ELR (cell line): ENCODE data around the gene HAUS2.
"Not testable (repeated sequence)": the region's sequence is repeated elsewhere in the genome, so short reads cannot be mapped to it uniquely, and the experiment has no call there.

ENCODE experiments used
- DNase-seq: peaks from one replicate; pipeline ENCODE4 v3.0.0-alpha.2; 2015; ENCODE audit warnings: low read depth

The HAUS2 gene

DNA sequence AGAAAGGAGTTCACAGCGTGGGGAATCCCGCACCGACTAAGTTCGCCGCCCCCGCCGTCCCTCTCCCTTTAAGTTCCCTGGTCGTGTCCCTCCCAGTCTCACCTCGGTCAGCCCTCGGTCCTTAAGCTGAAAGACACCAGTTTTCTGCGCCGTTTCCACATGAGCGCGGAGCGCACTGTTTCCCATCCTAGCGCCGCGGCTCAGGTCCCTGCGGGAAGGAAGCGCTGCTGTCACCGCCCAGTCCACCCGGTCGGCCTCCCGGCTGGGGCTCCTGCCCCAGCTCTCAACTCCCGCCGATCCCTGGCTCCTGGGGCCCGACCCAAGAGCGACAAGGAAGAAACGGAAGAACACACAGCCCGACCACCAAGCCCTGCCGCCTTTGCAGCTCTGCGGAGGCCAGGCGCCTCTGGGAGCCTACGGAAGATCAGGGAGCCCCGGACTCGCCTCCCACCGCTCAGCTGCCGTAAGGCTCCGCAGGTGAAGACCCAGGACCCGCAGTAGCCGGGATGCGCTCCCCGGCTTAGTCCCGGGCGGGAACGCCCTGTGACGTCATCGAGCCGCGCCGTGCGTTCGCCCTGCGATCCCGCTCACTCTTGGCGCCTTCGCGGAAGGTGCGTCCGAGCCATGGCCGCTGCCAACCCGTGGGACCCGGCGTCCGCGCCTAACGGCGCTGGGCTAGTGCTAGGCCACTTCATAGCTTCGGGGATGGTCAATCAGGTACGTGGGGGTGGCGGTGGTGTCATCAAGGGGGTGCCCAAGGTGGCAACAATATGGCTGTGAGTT lies at the start of gene HAUS2, which contains the start of gene LRRC57:
Gene HAUS2 (plus strand): TSS at position 590 of the 783 bp plus-strand sequence. CDS start 35 bp downstream, at position 625.
Gene LRRC57 (minus strand): TSS at position 545 of the 783 bp plus-strand sequence. CDS start 359 bp downstream, at position 186.
- DNase-seq = peak; percentile 89

DNA sequence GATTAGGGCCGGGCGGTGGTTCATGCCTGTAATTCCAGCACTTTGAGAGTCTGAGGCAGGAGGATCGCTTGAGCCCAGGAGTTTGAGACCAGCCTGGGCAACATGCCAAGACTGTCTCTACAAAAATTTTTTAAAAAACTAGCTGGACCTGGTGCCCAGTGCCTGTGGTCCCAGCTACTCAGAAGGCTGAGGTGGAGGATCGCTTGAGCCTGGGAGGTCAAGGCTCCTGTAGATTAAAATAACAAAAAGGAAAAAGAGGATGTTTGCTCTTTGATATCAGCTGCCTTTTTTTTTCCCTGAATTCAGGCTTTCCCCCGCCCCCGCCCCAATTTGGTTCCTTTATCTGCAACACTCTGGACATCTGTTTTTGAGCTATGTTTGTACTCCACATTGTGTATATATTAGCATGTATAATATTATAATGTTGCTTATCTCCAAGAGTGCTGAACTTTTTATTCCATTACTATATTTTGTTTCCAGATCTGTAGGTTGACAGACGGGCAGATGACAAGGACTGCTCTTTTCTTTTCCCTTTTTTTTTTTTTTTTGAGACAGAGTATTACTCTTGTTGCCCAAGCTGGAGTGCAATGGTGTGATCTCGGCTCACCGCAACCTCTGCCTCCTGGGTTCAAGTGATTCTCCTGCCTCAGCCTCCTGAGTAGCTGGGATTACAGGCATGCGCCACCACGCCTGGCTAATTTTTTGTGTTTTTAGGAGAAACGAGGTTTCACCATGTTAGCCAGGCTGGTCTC lies 48.6 kb upstream of the HAUS2 start:
- no peak for DNase-seq

DNA sequence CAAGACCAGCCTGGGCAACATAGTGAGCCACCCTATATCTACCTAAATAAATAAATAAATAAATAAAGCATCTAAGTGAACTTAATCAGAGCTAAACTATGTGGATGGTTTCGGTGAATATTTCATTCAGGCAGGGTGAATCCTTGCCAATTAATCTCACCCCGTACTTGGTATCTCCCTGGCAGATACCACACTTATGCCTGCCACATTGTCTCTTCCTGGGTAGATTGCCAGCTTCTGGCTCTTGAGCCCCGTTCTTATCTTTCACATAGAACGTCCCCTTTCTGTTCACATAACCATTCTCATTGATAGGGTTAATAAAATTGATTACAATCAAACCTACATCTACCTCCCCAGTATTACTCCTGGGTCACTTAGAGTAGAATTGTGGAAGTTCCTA lies 46.2 kb upstream of the HAUS2 start:
- DNase-seq = no peak

DNA sequence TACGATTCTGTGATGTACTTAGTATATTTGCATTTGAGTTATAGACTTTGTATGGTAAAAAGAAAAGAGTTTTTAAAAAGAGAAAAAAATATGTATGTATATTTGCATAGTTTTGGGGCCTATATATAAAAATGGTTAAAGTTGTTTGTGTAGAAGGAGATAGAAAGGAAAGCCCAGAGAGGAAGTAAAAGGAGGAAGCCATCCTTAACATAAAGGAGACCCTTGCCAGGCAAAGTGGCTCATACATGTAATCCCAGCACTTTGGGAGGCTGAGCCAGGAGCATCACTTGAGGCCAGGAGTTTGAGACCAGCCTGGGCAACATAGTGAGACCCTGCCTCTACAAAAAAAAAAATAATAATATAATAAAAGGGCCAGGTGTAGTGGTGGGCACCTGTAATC lies 44.8 kb upstream of the HAUS2 start:
- DNase-seq = no peak

DNA sequence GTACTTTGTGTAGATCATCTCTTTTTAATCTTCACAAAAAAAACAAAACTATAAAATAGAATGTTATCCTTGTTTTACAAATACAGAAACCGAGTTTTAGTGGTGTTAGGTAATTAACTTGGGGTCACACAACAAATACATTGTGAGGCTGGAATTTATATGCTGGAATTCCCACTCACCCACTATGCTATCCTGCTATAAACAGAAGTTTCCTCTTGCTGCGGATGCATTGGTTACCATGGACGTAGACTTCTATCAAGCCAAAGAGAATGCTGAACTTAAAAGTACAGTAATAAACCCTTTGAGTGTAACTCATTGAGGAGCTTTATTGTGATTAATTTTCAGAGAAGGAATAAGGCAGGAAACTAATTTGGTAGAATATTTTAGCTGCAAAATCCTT lies 44.0 kb upstream of the HAUS2 start:
- no peak for DNase-seq

DNA sequence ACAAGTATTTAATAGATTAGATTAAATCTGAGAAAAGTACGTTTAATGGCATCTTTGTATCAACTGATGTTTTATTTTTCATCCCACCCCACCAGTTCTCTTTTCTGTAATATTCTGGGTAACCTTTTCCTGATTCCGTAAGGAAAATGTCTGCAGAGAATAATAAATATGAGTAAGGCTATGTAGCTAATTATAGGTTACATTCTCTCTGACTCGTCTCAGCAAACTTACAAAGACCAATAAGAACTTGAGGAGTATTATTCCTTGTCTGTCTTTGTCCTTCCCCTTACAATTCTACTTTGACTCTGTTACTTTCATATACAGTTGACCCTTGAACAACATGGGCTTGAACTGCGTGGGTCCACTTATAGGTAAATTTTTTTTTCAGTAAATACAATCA lies 41.1 kb upstream of the HAUS2 start:
- DNase-seq = no peak

DNA sequence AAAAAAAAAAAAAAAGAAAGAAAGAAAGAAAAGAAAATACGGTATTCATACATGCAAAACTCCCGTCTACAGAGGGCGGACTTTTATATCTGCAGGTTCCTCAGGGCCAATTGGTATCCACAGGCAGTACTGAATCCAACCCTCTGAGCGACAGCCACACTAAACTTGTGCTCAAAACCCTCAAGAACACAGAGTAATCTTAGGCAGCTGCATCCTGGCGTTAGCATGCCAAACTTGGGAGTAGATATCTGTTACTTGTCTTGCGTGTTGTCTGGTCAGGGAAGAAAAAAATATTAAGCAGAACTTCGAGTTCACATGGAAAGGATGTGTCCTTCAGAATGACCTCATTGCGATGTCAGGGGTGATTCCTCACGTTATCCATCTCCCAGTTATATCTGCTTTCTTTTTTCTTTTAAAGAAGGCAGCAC lies 40.4 kb upstream of the HAUS2 start:
- peak; percentile 21 for DNase-seq

DNA sequence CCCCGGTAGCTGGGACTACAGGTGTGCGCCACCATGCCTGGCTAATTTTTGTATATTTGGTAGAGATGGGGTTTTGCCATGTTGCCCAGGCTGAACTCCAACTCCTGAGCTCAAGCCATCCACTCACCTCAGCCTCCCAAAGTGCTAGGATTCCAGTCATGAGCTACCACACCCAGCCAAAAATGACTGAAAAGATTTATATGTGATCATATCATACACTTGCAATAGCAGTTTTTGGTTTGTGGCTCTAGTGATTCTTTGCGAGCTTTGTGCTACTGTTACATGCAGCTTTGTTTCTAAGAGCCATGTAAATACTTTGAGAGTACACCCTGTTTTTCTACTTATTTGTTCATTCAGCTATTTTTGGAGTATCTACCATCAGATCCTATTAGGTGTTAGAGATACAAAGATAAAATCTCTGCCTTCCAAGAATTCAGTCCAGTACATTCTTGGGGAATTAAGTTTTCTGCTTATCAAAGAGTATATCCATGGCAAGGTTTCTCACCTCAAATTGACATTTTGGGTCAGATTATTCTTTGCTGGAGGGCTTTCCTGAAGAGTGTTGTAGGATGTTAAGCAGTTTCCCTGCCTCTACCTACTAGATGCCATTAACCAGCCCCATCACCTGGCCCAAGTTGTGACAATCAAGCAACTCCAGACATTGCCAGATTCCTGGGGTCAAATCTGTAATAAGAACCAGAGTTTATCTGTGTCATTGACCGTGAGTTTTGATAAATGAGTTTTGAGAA lies 38.2 kb upstream of the HAUS2 start:
- DNase-seq = no peak

DNA sequence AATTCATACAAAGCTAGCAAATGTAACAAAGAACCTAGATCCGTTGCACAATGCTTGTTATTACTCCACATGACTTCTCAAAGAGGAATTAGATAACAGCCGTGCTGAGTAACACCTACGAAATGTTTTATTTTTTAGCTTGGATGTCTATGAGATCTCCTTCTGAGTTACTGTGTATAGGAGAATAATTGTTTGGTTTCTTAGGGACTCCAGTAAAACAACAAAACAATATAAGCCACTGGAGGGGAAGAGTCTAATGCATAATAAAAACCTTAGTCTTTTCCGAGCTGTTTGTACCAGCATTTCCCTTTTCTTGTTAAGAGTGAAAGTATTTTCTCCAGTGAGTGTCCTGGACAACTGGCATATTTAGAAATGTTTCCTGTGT lies 37.6 kb upstream of the HAUS2 start:
- DNase-seq = peak; percentile 69

DNA sequence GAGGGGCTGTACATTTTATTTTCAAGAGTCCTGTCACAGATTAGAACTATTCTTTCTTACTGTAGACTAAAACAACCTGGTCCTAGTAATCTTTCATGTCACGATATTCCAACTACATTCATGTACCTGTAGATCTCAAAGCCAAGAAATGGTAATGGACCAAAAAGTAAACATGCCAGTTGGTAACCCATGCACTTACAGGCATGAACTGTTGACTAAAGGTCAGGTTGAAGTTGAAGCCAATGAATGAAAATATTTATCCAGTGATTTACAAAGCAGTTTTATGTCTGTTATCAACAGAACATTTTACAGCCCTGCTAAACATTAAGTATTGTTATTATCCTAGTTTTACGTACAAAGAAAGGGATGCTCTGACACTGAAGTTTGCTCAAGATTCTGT lies 25.3 kb upstream of the HAUS2 start:
- DNase-seq = no peak

DNA sequence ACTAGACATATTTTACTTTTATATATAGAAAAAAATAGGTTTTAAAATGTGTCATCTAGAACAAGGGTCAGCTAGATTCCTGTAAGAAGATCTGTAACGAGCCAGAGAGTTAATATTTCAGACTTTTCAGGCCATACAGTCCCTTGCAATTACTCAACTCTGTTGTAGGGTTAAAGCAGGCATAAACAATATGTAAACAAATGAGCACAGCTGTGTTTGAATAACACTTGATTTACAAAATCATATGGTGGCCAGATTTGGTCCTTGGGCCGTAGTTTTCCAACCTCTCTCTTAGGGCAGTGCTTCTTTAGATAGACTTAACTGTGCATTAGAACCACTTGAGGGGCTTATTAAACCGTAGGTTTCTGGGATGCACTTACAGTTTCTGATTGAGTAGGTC lies 19.7 kb upstream of the HAUS2 start:
- no peak for DNase-seq

DNA sequence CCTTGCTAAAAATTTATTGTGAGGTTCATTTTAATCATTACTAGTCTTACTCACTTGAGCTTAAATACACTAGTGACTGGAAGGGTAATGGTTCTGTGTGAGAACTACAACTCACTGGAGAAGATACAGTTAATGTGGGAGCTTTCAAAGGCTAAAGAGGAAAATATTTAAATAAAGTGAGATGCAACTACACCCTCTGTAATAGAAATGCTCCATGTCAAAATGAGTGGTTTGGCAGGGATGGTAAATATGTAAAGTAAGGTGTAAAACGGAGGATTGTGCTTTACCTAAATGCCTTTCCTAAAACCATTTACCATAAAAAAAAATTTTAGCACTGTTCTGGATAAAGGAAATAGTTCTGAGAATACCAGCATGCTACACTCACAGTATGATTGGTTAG lies 15.4 kb upstream of the HAUS2 start:
- no peak for DNase-seq

DNA sequence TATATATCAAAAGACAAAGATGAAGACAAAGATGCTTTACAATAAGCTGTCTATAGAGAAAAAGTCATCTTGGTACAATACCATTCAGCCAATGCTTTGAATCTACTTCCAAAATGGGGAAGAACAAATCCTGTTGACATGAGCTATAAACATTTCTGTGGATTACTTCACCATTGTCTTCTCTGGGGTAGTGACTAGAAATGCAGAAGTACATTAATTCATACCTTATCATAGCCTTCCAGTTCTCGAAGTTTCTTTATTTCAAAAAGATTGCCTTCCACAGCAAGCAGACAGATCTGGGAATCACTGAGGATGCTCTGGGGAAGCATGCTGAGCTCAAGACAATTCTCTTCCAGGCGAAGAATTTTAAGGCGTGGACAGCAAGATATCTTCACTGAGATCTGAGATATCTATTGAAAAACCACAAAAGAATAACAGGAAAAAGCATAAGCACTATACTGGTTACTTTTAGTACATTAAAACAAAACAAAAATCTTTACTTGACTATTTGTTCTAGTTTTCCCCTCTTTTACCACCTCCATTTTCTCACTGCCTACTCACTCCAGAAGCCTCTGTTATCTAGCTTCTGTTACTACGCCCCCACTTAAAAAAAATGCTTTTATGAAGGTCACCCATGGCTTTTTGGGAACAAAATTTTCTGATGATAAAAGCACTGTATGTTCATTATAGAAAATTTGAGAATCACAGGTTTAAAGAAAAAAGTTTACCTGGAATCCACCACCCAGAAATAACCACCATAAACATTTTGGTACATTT lies 3.6 kb upstream of the HAUS2 start:
- DNase-seq = no peak

DNA sequence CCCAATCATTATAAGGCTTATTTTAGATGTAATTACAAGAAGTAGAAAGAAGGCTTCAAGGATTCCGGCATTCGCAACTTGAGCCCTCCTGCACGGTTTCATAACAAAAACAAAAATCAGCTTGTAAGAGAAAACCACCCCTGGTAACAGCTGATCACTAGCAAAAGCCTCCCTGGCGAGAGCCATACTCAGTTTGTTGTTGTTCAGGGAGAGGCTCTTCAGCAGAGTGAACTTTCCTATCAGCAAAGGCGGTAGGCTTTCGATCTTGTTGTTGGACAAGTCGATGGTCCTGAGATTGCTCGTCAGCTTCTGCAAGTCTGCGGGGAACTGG lies 755 bp upstream of the HAUS2 start:
- DNase-seq = no peak

DNA sequence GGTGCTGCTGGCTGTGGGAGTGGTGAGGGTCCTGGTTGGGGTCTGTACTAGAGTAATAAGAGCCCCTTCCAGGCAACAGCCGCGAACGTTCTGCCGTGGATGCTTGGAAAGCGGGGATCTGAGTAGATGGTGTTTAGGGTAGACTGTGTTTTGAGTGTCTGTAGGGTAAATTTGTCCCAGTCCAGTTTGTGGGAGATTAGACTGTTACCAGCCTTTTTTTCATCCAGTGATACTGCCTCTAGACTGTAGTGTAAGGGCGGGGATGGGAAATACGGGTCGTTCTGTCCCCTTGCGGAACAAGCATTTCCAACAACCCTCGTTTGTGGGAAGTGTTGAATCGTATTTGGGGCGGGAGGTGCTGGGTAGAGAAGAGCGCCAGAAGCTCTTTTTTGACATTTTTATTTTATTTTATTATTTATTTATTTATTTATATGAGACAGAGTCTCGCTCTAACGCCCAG lies 424 bp downstream of the HAUS2 start:
- peak; percentile 59 for DNase-seq

DNA sequence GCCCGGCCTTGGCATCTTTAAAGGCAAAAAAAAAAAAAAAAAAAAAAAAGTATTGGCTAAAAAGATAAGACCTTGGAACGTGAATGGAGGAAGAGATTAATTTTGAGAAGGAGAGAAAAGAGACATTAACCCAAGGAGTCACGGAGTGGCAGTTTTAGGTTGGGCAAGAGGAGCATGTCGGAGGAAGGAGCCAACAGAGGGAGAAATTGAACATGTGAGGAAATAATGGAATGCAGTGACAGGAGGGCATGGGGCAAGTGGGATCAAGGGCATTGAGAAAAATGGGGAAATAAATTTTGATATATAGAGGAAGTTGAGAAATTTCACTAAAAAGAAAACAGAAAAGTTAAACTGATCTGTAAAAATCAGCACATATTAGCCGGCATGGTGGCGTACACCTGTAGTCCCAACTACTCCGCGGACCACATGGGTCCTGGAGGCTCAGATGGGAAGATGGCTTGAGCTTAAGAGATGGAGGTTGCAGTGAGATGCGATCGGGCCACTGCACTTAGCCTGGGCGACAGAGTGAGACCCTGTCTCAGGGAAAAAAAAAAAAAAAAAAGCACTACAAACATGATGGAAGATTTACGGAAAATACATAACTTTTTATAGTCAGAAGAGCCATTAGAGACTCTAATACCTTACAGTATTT lies 1.2 kb downstream of the HAUS2 start:
- DNase-seq = no peak

DNA sequence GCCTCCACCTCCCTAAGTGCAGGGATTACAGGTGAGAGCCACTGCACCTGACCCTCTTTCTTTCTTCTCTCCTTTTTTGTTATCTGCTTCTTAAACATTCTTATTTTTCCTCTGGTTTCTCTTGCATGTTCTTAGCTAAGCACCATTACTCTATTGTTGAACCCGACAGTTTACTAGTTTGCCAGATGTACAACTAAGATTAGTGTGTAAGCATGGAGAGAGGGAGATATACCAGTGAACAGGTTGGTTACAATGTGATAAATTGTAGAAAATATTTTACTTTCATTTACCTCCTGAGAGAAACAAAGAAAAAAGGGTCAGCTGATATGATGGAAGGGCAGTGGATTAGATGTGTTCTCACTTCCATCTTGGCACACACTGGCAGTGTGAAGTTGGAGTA lies 4.9 kb downstream of the HAUS2 start:
- DNase-seq = no peak

DNA sequence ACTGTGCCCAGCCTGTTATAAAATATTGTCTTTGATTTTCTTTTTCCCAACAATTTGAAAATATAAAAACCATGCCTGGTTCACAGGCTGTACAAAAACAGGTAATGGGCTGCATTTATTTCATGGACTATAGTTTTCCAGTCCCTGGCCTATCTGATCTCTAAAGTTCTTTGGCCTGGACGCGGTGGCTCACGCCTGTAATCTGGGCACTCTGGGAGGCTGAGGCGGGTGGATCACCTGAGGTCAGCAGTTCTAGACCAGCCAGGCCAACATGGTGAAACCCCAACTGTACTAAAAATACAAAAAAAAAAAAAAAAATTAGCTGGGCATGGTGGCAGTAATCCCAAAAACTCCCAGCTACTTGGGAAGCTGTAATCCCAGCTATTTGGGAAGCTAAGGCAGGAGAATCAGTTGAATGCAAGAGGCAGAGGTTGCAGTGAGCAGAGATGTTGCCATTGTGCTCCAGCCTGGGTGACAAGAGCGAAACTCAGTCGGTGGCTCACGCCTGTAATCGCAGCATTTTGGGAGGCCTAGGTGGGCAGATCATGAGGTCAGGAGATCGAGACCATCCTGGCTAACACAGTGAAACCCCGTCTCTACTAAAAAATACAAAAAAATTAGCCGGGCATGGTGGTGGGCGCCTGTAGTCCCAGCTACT lies 8.0 kb downstream of the HAUS2 start:
- DNase-seq = not testable (repeated sequence)

DNA sequence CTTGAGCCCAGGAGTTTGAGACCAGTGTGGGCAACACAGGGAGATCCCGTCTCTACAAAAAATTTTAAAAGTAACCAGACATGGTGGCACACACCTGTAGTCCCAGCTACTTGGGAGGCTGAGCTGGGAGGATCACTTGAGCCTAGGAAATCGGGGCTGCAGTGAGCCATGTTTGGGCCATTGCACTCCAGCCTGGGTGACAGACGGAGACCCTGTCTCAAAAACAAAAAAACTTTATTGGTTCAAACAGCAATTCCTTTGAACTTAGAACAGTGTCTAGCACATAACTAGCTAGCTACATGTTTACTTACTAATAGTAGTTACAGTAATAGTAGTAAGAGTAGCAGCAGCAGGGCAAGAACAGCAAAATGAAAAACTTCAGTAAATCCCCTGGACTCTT lies 10.1 kb downstream of the HAUS2 start:
- DNase-seq = no peak

DNA sequence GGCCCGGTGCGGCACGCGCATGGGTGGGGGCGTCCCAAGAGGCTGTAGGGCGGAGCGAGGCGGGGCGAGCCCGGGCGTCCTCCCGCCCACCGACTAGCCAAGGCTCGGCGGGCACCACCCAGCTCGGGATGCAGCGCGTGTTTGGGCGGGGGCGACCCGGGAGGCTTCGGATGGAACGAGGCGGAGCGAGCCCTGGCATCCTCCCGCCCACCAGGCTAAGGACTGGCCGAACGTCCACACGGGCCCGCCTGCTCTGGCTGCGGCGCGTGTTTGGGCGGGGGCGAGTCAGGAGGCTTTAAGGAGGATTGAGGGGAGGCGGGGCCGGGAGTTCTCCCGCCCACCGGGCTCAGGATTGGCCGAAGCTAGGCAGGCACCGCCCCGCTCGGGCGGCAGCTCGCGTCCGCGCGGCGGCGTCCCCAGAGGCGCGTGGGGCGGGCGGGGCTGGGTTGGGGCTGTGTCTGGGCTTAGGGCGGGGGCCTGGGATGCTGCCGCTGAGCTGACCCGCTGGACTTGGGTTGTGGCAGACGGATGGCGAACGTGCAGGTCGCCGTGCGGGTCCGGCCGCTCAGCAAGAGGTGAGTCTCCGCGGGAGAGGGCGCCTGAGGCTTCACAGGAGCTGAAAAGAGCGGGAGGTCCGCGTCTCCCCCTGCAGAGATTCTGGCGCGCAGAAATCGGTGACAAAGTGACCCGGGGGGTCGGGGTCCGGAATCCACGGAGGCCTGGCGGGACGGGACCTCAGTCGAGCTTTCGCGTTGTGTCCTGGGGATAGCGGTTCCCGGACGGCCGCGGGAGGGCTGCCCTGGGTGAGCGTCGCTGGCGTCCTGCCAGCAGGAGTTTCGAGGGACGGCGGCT lies 26.8 kb downstream of the HAUS2 start, which contains the start of gene STARD9:
Gene STARD9 (plus strand): TSS at position 419 of the 852 bp plus-strand sequence. CDS start 110 bp downstream, at position 529.
- DNase-seq = peak; percentile 98
